OCI-LY7 (cell line): ENCODE data around the gene LAMA4.

Source experiments
- EZH2phosphoT487 ChIP-seq: fragments of 200-600 bp; sonication (generic); IDR thresholded peaks from 2 replicates; pipeline ENCODE4 v1.6.1; 2018; ENCODE audit warnings: low read depth, borderline replicate concordance, mild to moderate bottlenecking, mixed run types, antibody characterized with exemption, low read length, moderate library complexity, mixed read lengths
- TF ChIP-seq, protein P1 (sequence below): fragments of 200-600 bp; sonication (generic); conservative IDR thresholded peaks from 2 replicates; pipeline ENCODE4 v1.5.1; 2014; ENCODE audit warnings: mild to moderate bottlenecking, antibody characterized with exemption, low read length, moderate library complexity, mixed read lengths

- TF ChIP-seq, protein P1, sequence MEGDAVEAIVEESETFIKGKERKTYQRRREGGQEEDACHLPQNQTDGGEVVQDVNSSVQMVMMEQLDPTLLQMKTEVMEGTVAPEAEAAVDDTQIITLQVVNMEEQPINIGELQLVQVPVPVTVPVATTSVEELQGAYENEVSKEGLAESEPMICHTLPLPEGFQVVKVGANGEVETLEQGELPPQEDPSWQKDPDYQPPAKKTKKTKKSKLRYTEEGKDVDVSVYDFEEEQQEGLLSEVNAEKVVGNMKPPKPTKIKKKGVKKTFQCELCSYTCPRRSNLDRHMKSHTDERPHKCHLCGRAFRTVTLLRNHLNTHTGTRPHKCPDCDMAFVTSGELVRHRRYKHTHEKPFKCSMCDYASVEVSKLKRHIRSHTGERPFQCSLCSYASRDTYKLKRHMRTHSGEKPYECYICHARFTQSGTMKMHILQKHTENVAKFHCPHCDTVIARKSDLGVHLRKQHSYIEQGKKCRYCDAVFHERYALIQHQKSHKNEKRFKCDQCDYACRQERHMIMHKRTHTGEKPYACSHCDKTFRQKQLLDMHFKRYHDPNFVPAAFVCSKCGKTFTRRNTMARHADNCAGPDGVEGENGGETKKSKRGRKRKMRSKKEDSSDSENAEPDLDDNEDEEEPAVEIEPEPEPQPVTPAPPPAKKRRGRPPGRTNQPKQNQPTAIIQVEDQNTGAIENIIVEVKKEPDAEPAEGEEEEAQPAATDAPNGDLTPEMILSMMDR = no peak
- no peak for TF ChIP-seq EZH2phosphoT487
These were observed 21.5 kb downstream of the LAMA4 start for GRCh38 chr6:112232845-112233256.
